Stimulated activated CD4-positive, alpha-beta T cell treated with anti-CD3 and anti-CD28 coated beads, Interleukin-15, amount 100 ng/mL, for 24 hours (primary cell): ENCODE data around the gene ANKRD6.

Source experiments
- DNase-seq: peaks from one replicate; pipeline ENCODE4 v3.0.0-alpha.2; 2020

Gene ANKRD6

GRCh38 chr6:89518352-89519055, 85.6 kb downstream of the ANKRD6 start:
- DNase-seq, result no peak

- DNase-seq, result no peak
Observed at GRCh38 chr6:89520736-89521135, 87.8 kb downstream of the ANKRD6 start.

GRCh38 chr6:89522778-89523177, 89.8 kb downstream of the ANKRD6 start:
- DNase-seq, result no peak

GRCh38 chr6:89525786-89526562, 93.0 kb downstream of the ANKRD6 start:
- no peak for DNase-seq

- no peak for DNase-seq
Observed at GRCh38 chr6:89526563-89526869, 93.6 kb downstream of the ANKRD6 start.

- no peak for DNase-seq
Observed at GRCh38 chr6:89527634-89528033, 94.7 kb downstream of the ANKRD6 start.

GRCh38 chr6:89528866-89529265, 95.9 kb downstream of the ANKRD6 start:
- DNase-seq, result no peak

GRCh38 chr6:89530982-89531381, 98.0 kb downstream of the ANKRD6 start:
- DNase-seq, result no peak

- no peak for DNase-seq
Observed at GRCh38 chr6:89536231-89536630, 103.3 kb downstream of the ANKRD6 start.

GRCh38 chr6:89539779-89540178, 106.8 kb downstream of the ANKRD6 start:
- no peak for DNase-seq

GRCh38 chr6:89542081-89542857, 109.3 kb downstream of the ANKRD6 start:
- no peak for DNase-seq

GRCh38 chr6:89542866-89543265, 109.9 kb downstream of the ANKRD6 start:
- DNase-seq, result no peak

GRCh38 chr6:89547281-89547680, 114.3 kb downstream of the ANKRD6 start:
- no peak for DNase-seq

- DNase-seq, result no peak
Observed at GRCh38 chr6:89553431-89553830, 120.5 kb downstream of the ANKRD6 start.

GRCh38 chr6:89554106-89554505, 121.2 kb downstream of the ANKRD6 start:
- DNase-seq, result no peak

GRCh38 chr6:89555031-89555430, 122.1 kb downstream of the ANKRD6 start:
- no peak for DNase-seq

GRCh38 chr6:89555806-89556205, 122.9 kb downstream of the ANKRD6 start:
- no peak for DNase-seq

- DNase-seq, result no peak
Observed at GRCh38 chr6:89559487-89559886, 126.5 kb downstream of the ANKRD6 start.

- no peak for DNase-seq
Observed at GRCh38 chr6:89562093-89562973, 129.4 kb downstream of the ANKRD6 start.

- DNase-seq, result no peak
Observed at GRCh38 chr6:89563866-89564265, 130.9 kb downstream of the ANKRD6 start.

GRCh38 chr6:89564752-89565427, 131.9 kb downstream of the ANKRD6 start:
- DNase-seq, result no peak
